NCI-H2196 (cell line): ENCODE data around the gene NEK5.
"Not testable (repeated sequence)": the region's sequence is repeated elsewhere in the genome, so short reads cannot be mapped to it uniquely, and the experiment has no call there.

Source experiments
- DNase-seq: peaks from one replicate; lab custom pipeline; 2025; ENCODE audit not compliant: unreplicated experiment; lab: John Stamatoyannopoulos, UW

Gene NEK5

DNA sequence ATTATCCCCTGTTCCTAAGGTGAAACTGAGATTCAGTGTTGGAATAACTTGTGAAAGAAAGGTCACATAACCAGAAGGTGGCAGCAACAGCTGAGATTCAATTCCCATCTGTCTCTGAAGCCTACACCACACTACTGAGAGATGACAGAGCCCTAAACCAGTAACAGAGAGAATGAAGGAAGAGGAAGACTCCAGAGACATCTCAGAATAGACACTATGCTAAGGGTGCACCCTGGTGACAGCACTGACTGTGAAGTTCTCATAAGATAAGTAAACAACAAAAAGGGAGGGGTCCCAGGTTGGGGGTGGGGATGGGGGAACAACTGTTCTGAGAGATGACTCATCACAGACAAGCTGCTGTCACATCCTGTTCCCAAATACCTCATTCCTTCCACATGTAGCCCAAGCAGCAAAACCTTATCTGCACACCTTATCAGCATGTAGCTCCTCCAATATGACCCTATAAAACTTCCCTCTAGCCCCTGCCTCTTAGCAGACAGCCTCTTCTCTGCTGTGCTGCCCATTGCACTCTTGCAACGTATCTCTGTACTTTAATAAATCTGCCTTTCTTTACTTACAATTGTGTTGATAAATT is 57.8 kb downstream of the NEK5 start:
- DNase-seq = no peak

DNA sequence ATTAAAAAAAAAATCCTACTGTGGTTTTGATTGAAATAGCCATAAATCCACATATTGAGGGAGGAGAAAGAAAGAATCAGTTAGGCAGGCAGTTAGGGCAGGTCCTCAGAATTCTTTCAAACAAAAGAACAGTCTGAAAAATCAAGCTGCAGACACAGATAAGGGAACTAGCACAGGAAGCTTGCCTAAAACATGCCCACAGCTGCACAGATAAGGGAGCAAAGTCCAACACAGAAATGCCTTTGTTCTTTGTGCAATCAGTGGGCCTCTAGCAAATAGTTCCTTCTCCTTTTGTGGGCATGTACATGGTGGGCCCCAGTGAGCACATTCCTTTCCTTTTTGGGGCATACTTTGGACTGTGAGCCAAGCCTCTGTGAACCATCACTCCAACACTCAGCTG is 61.6 kb downstream of the NEK5 start:
- DNase-seq = no peak

DNA sequence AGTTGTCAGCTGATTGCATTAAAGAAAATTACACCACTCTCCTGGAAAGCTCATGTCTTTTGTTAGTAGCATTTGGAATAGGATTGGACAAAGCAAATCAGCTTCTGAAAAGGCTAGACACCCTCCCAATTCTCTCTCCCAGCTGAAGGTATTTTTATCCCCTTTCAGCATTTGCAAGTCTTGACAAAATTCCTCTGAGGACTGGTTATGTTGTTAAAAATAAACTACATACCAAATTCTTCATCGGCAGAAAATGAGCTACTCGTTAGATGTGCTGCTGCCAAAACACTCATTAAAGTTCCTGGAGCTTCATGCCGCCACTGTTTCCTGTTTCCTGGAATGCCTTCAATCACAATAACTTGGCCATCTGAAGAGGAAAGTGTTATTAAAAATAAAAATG is 67.3 kb downstream of the NEK5 start:
- no peak for DNase-seq

DNA sequence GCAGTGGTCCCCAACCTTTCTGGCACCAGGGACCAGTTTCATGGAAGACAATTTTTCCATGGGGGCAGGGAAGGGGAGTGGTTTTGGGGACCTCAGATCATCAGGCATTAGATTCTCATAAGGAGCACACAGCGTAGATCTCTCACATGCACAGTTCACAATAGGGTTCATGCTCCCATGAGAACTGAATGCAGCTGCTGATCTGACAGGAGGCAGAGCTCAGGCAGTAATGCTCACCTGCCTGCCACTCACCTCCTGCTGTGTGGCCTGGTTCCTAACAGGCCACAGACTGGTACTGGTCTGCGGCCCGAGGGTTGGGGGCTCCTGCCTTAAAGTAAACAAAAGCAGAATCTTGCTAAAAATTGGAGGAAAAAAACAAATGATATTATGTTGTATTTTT is 67.8 kb downstream of the NEK5 start:
- DNase-seq = not testable (repeated sequence)

DNA sequence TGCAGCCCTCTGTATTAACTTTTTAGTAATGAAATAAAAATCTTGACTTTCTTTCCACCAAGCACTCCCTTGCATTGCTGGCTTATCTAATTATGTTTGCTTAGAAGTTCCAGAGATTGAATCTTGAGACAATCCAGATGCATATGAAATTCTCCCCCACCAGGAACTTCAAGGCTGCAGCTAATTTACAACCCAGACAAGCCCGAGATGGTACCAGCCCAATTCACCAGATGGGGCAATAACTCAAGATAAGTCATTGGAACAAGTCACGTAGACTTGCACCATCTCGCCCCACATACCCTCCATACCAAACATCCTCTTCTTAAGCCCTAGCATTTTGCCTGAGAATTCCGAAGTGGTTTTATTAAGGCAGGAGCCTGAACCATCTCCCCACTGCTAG is 75.4 kb downstream of the NEK5 start:
- DNase-seq = no peak

DNA sequence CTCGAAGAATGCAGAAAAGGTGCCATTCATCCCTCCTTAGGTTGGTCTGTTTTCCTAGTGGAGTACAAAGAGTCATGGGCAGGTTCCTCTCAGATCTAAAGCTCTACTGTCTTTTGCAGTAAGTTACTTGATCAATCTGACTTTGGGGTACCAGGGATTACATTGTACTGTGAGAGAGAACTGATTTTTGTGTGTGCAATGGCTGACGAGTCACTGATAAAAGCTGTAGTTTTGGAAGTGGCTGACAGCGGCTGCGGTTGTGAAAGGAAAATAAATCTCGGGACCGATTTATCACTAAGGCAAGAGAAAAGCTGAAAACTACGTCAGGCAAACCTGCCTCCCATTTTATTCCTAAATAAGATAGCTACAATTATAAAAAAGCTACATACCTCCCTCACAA is 77.5 kb downstream of the NEK5 start:
- no peak for DNase-seq

DNA sequence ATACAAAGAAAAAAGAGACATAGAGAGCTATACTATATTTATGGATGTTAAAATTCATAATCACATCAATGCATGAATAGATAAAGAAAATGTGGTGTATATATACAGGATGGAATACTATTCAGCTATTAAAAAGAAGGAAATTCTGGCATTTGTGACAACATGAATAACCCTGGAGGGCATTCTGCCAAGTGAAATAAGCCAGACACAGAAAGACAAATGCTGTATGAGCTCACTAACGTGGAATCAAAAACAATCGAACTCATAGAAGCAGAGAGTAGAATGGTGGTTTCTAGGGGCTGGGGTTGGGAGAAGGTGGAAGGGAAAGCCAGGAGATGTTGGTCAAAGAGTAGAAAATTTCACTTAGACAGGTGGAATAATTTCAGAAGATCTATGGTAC is 80.4 kb downstream of the NEK5 start:
- no peak for DNase-seq

DNA sequence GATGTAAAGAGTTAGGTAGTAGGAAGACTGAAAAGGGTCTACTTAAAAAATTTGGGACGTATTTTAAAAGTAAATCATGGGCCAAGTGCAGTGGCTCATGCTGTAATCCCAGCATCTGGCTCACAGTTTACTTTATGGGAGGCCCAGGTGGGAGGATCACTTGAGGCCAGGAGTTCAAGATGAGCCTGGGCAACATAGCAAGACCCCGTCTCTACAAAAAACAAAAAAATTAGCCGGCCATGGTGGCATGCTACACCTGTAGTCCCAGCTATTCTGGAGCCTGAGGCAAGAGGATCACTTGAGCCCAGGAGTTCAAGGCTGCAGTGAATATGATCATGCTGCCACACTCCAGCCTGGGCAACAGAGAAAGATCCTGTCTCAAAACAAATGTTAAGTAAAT is 81.4 kb downstream of the NEK5 start:
- DNase-seq = no peak

DNA sequence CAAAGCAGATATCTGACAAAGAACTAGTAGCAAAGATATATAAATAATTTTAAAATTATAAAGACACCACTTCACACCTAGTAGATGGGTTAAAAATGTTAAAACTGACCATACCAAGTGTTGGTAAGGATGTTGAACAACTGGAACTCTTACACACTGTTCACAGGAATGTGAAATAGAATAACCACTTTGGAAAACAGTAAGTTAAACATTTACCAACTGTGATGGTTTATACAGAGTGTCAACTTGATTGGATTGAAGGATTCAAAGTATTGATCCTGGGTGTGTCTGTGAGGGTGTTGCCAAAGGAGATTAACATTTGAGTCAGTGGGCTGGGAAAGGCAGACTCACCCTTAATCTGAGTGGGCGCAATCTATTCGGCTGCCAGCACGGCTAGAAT is 85.2 kb downstream of the NEK5 start:
- no peak for DNase-seq

DNA sequence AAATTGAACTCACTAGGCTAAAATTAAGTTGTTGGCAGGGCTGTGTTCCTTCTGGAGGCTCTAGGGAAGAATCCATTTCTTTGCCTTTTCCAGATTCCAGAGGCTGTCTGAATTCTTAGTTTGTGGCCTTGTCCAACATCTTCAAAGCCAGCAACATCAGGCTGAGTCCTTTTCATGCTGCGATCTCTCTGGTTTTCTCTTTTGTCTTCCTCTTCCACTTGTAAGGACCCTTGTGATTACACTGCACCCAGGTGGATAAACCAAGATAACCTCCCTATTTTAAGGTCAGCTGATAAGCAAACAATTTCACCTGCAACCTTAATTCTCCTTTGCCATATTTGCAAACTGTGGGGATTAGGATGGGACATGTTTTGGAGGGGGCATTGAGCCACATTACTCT is 92.8 kb downstream of the NEK5 start:
- no peak for DNase-seq

DNA sequence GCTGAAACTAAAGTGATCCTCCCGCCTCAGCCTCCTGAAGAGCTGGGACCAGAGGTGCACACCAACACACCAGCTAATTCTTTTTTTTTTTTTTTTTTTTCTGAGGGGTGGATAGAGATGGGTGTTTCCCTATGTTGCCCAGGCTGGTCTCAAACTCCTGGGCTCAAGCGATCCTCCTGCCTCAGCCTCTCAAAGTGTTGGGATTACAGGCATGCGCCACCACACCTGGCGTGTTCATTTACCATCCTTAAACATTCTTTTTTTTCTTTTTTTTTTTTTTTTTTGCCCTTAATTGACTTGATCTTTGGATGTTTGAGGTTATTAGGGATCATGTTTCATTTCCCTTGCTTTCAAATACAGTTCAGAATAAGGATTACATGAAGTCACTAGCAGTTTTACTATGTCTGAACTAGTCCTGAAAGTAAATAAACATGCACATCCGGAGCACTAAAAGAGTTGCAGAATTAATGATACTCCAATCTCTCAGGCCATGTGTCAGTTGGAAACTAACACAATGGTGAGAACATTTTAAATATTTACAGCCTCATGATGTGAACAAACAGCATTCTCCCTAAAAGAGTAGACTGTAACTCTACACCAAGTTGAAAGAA is 94.2 kb downstream of the NEK5 start:
- DNase-seq = peak; percentile 1

DNA sequence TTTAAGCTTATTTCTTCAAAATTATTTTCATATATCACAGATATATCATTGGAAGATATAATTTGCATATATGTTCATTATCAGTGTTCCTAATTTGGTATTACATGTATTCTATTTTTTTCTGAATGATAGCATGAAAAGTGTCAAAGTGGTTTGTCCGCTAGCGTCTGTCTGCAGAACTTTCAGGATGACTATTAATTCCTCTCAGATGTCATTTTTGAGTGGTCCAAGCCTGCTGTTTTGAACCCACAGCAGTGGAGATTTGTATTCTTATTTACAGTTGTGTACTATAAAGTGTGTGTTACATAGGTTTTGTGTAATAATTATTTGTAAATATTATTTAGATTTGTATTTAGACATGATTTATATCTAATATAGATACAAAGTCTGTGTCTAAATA is 95.8 kb downstream of the NEK5 start:
- DNase-seq = no peak

DNA sequence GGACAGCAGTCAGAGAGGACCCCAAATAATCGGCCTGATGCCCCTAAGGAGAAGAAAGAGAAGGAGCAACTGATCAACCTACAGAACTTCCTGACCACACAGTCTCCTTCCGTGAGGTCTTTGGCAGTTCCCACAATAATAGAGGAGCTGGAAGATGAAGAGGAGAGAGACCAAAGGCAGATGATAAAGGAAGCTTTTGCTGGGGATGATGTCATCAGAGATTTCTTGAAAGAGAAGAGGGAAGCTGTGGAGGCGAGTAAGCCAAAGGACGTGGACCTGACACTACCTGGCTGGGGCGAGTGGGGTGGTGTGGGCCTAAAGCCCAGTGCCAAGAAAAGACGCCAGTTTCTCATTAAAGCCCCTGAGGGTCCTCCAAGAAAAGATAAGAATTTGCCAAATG is 98.5 kb downstream of the NEK5 start:
- DNase-seq = not testable (repeated sequence)

DNA sequence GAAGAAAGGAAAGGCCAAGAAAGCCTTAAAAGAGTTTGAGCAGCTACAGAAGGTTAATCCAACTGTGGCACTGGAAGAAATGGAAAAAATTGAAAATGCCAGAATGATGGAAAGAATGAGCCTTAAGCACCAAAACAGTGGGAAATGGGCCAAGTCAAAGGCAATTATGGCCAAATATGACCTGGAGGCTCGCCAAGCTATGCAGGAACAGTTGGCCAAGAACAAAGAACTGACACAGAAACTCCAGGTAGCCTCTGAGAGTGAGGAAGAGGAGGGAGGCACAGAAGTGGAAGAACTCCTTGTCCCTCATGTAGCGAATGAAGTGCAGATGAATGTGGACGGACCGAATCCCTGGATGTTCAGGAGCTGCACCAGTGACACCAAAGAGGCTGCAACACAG is 99.3 kb downstream of the NEK5 start:
- DNase-seq = no peak

DNA sequence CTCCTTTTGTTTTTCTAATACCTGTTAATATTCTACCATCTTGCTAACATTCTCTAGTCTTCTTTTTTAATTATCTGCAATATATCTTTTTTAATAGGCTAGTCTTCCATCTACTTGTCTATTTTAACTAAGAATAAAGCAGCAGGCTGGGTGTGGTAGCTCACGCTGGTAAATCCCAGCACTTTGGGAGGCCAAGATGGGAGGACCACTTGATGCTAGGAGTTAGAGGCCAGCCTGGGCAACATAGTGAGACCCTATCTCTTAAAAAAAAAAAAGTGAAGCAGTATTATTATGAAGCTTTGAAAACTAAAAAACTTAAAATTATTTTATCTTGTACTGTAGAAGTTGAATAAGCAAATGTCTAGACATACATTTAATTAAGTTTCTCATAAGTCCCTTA is 101.0 kb downstream of the NEK5 start:
- DNase-seq = no peak

DNA sequence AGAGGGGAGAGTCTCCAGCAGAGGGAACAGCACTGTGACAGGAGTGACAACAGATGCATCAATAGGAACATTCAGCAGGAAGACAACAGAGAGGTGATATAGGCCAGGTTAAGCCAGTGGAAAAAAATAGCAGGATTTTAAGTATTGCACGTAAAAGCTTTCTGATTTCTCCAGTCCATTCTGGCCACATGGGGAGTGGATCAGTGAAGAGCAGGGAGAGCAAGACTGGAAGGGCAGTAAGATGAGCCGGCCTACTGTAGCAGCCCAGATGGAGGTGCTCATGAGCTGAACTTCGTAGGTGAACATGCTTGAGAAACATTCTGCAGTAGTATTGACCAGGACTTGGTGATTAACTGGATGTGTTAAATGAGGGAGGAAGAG is 102.6 kb downstream of the NEK5 start:
- DNase-seq = no peak

DNA sequence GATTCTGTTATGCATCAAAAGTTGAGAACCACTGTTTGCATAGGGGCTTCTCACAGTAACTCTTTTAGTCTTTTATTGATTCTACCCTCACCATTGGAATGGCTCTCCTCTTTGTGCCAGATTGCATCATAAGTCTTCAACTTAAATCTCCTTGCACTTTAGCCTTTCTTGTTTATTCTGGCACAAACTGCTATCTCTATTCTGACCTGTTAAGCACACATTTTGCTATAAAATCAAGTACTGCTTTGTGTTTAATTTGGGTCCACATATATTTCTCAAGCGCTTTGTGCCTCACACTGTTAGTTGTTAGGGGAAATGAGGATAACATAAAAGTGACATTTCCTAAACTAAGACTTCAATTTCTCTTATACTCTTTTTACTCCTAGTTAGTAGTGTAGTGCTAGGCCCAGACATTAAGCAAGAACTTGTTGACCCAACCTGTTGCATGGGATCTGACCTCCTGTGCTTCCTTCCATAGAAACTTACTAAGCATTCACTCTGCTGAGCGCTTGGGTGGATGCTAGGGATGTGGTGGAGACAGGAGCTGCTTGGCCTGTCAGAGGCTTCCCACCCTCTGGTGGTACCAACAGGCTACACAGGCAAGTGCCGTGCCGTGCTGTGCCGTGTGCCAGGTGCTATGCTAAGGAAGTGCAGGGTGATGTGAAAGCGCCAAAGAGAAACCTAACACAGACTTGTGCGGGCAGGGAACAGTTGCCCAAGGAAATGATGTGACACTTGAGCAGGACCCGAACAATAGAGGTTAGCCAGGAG is 103.2 kb downstream of the NEK5 start:
- DNase-seq = no peak

DNA sequence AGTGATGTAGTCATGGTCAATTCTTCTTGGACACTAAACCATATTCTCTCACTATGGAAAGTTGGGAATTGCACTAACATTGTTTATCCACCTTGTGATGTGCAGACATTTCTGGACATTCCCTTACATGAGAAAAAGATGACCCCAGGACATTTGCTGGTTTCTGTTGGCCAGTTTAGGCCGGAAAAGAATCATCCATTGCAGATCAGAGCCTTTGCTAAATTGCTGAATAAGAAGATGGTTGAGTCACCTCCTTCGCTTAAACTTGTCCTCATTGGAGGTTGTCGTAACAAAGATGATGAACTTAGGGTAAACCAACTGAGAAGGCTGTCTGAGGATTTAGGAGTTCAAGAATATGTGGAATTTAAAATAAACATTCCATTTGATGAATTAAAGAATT is 104.4 kb downstream of the NEK5 start, which contains the start of gene UTP14C:
TSS of gene UTP14C (plus strand) at position 211 of the 400 bp plus-strand sequence. CDS start 4,114 bp downstream, outside the sequence.
- DNase-seq = no peak

DNA sequence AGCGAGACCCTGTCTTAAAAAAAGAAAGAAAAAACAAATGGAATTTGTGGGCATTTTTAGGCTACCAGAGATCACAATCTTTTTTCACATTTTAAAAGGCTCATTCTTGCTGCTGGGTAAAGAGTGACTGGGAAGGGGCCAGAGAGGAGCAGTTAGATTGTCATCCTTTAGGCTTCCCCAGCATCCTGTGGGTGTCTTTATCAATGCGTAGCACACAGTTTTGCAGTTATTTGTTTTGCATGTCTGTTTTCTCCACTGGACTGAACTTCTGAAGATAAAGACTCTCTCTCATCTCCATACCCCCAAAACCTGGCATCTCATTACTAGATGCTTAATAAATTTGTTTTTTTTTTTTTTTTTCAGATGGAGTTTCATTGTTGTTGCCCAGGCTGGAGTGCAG is 106.5 kb downstream of the NEK5 start:
- DNase-seq = no peak

DNA sequence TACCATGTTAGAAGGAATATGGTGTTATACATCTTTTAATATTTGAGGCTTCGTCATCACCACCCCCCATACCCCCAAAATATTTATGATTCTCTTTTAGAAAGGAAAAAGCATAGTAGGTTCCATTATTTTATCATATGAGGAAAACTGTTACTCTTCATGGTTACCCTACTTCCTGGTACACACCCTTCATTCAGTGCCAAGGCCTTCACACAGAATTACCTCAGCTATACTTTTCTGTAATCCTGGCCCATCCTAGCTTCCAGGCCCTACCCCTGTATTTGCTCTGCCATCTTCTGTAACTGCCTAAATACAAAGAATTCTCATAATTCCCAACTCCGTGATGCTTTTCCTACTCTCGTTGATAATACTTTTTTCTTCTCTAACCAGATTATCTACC is 108.7 kb downstream of the NEK5 start:
- DNase-seq = no peak

DNA sequence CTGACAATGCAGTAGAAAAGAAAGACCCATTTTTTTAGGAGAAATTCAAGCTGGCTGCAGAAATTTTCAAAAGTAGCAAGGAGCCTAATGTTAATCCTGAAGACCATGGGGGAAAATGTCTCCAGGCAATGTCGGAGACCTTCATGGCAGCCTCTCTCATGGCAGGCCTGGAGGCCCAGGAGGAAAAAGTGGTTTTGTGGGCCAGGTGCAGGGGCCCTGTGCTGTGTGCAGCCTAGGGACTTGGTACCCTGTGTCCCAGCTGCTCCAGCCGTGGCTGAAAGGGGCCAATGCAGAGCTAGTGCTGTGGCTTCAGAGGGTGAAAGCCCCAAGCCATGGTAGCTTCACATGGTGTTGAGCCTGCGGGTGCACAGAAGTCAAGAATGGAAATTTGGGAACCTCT is 112.6 kb downstream of the NEK5 start:
- DNase-seq = no peak

DNA sequence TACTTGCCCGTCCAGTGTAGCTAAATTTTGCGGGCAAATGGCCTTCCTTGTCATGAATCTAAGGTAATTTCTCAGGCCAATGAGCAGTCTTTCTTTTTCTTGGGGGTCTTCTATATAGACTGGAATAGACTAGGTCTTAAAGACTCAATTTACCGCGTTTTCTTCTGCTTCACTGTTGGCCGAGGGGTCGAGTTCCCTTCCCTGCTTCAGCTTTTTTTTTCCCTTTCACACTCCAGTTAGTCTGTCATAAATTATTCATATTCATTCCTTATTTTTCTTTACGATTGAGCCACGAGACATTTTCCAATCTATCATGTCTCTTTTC is 116.4 kb downstream of the NEK5 start:
- DNase-seq = no peak
